Amygdala (tissue), 56 donors: Measurements from ENCODE around the gene KLHL26.
A peak's percentile ranks its signal among the peaks of the same experiment; 100 is the strongest.
"Not testable (repeated sequence)": the region's sequence is repeated elsewhere in the genome, so short reads cannot be mapped to it uniquely, and the experiment has no call there.

Experiments used
- DNase-seq, 56 donors: peaks; one replicate each; lab custom pipeline; 2025; lab: John Stamatoyannopoulos, UW

Gene KLHL26, protein sequence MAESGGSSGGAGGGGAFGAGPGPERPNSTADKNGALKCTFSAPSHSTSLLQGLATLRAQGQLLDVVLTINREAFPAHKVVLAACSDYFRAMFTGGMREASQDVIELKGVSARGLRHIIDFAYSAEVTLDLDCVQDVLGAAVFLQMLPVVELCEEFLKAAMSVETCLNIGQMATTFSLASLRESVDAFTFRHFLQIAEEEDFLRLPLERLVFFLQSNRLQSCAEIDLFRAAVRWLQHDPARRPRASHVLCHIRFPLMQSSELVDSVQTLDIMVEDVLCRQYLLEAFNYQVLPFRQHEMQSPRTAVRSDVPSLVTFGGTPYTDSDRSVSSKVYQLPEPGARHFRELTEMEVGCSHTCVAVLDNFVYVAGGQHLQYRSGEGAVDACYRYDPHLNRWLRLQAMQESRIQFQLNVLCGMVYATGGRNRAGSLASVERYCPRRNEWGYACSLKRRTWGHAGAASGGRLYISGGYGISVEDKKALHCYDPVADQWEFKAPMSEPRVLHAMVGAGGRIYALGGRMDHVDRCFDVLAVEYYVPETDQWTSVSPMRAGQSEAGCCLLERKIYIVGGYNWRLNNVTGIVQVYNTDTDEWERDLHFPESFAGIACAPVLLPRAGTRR

DNA sequence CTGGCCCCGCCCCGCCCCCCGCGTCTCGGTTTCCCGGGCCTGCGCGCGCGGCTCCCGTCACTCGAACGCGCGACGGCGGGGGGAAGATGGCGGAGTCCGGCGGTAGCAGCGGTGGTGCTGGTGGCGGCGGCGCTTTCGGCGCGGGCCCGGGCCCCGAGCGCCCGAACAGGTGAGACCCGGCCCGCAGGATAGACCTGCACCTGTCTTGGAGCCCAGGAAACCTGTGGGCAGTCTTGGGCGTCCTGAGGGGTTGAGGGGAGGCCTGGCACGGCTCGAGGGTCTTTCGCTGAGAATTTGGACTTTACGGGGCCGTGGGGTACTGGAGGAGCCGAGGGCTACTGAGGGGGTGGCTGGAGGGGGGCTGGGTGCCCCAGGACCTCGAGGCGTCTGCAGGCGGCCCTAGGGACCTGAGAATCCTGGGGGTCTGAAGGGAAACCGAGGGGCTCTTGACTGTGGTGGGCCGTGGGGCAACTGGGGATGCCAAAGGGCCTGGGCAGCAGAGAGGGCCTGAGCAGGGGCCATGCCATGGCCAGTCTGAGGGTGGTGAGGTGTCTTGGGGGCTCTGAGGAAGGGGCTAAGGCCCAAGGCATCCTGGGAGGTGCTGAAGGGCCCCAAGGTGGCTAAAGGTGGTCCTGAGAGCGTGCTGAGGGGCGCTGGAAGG is at the start of gene KLHL26:
KLHL26 (plus strand) TSS at position 60 of the 661 bp plus-strand sequence; CDS start at position 87, 27 bp downstream.
- DNase-seq, result no peak

DNA sequence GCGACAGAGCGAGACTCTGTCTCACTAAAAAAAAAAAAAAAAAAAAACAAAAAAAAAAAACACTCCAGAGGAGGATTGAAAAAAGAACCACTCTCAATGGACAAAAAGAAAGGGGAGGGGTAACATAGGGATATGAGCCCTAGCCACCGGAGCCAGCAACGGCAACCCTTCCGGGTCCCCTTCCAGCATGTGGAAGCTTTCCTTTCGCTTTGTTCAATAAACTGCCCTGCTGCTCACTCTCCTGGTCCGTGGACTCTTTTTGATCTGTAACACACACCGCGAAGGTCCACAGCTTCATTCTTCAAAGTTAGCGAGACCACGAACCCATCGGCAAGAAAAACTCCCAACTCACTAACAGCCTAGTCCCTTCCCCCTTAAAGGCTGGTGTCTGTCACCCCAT is 49.3 kb upstream of the KLHL26 start:
- DNase-seq, result no peak

DNA sequence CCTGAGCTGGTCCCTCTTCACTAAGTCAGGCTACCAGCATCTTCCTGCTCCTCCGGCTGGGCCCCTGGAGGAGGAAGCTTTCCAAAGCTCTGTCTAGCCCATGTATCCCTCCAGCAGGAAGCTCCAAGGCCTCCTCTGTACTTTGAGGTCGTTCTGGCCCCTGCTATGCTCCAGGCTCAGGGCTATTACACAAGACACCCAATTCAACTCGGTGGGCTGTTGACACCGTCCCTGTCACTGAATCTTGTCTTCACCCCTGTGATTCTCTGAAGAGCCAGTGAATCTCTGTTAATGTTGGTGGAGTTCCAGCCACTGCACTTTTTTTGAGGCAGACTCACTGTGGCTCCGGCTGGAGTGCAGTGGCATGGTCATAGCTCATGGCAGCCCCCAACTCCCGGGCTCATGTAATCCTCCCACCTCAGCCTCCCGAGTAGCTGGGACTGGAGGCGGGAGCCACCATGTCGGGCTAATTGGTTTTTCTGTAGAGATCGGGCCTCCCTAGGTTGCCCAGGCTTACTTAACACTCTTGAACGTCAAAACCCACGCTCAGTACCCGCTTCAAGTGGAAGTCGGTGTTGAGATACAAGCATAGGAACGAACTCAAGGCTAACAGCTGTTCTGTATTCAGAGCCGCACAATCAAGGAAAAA is 48.7 kb upstream of the KLHL26 start:
- peak in 1 of 56 donors; percentile 9 for DNase-seq

DNA sequence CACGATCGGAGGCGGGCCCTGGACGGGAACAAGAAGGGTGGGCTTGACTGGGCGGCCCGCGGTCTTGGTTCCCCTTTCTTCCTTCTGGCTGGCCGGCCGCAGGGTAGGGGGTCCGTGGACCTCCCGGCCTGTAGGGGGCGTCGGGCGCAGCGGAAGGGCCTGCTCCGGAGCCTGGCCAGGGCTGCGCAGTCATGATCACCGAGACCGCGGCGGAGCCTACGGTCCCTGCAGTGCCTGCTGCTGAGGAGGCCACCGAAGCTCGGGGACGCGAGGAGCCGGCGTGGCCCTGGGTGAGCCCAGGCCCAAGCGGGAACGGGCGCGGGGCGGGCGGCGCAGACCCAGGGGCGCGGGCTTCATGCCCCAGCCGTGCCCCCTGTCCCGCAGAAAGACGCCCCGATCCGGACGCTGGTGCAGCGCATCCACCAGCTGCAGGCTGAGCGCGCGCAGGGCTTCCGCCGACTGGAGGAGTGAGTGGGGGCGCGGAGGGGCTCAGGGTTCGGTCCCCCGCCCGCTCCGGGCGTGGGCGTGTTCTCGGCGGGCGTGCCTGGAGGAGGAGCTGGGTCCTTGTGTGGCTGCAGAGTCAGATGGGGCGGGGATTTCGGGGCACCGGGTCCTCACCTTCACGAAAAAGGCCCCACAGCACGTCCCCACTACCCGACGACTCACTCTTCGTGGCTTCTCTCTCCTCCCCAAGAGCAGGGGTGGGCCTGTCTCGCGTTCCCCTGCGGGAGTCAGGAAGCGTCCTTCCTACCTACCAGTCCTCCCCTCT is 48.0 kb upstream of the KLHL26 start, which contains the start of gene REX1BD:
REX1BD (plus strand) TSS at position 188 of the 769 bp plus-strand sequence; CDS start at position 192, 4 bp downstream.
- DNase-seq, result peak in 53 of 56 donors; percentile 10 to 86 (median 70)

DNA sequence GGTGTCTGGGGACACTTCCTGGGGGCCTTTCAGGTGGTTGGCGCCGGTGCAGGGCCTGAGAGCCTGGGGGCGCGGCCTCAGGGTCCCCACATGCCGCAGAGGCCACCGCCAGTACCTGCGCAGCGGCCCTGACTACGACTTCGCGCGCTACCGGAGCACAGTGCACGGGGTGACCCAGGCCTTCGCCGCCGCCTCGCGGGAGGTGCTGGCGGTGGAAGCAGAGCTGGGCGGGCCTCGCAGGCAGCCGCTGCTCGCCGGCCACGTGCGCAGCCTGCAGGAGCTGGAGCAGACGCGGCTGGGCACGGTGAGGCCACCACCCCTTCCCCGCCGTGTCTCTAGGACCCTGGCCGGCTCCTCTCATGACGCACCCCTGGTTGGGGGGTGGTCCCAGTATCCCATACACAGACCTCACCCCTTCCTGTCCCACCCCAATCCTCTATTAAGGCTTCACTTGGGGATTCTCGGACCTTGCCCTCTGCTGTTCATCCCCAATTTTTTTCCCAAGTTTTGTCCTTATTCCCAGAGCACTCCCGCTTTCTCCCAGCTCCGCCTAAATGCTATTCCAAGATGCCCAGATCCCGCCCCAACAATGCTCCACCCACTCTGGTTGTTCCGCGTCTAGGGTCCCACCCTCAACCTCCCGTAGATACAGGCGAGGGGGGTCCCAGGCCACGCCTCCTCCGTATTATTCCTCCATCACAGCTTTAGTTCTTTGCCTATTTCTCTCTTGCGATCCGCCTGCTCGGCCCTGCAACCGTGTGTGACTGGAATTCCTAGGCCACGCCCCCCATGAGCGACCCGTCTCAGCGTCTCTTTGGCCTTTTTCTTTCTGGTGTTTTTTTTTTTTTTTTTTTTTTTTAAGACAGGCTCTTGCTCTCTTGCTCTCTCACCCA is 47.2 kb upstream of the KLHL26 start:
- DNase-seq, result peak in 21 of 56 donors; percentile 3 to 69 (median 38)

DNA sequence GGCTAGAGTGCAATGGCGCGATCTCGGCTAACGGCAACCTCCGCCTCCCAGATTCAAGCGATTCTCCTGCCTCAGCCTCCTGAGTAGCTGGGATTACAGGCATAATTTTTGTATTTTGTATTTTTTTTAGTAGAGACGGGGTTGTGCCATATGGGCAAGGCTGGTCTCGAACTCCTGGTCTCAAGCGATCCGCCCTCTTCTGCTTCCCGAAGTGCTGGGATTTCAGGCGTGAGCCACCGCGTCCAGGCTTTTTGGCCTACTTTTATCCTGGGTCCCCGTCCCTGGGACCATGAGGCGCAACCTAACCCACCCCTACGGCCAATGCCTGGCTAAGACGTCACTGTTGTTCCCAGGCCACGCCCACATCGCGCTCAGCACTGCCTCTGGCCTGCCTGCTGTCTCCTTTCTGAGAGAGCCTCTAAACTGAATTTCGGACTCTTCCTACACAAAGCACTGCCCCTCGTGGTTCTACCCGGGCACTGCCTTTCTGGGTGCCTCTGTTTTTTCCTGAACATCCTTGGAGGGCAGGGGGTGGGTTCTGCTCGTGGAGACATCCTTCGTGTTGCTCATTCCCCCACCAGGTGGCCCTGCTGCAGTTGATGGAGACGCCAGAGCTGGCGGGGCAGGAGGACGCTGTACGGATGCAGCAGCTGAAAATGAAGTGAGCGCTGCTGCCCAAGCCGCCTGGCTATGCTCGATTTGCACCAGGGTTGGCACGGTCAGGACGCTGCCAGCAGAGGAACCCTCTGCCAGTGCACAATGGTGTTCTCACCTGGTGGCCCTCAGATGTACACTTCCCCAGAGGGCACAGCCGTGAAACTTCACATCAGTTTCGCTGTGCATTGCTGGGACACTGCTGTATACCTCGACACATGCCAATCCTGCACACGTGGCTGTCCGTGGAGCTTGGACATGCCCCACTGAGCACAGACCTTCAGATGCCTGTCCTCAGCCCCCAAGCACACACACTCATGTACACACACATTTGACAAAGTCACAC is 46.3 kb upstream of the KLHL26 start:
- DNase-seq, result peak in 54 of 56 donors; percentile 22 to 92 (median 70)

DNA sequence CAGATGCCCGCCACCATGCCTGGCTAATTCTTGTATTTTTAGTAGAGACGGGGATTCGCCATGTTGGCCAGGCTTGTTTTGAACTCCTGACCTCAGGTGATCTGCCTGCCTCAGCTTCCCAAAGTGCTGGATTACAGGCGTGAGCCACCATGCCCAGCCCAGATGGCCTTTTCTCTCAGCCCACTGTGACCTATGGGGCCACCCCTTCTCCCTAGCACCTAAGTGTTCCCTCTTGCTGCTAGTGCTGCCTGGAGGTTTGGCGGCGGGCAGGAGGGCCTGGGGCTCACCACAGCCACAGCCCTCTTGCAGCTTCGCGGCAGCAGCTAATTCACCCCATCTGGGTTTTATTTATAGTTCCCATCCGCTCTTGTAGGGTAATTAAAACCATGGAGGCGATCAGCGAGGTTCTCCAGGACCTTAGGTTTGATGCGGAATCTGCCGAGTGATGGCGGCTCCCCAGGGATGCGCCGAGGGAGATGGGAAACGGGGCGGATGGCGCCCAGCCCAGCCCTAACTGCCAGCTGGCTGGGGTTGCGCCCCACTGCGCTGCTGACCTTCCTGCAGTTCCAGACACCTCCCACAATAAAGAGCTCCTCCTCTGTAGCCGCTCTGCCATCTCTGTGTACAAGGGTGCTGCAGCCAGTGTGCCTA is 45.0 kb upstream of the KLHL26 start:
- DNase-seq, result peak in 1 of 56 donors; percentile 18

DNA sequence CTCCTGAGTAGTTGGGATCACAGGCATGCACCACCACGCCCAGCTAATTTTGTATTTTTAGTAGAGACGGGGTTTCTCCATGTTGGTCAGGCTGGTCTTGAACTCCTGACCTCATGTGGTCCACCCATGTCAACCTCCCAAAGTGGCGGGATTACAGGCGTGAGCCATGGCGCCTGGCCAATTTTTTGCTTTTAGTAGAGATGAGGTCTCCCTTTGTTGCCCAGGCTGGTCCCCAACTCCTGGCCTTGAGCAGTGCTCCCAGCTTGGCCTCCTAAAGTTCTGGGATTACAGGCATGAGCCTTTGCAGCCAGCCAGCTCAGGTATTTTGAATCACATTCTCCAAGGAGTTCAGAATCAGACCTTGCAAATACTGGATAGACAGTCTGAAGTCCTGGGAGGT is 44.1 kb upstream of the KLHL26 start:
- not testable (repeated sequence) for DNase-seq

DNA sequence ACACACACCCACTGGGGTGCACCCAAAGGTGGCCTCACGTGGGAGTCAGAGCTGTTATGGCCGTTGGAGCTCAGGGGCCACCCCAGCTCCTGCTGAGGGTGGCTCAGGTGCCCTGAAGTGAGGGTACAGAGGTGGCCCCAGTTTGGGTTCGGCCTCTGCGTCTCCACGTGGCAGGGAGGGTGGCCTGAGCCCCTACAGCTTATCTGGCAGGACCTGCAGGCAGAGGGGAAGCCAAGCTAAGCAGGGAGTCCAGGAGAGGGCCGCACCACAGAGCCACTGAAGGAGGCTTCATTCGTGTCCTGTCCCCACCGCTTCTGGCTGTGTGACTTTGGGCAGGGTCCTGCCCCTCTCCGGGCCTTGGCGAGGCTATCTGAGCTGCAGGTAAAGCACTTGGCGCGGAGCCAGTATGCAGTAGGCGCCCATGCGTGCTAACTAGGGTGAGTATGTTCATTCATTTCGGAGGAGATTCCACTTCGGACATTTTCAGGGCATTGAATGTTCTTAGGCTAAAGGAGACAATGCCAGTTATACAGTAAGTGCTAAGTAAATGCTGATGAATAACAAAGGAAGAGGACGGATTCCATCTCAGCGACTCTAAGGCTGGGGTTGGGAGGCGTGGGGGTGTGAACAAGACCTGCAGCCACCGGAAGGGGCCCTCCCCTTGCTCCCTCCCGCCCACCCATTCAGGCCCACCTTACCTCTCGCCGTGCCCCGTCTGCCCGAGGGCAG is 43.3 kb upstream of the KLHL26 start:
- peak in 1 of 56 donors; percentile 24 for DNase-seq

DNA sequence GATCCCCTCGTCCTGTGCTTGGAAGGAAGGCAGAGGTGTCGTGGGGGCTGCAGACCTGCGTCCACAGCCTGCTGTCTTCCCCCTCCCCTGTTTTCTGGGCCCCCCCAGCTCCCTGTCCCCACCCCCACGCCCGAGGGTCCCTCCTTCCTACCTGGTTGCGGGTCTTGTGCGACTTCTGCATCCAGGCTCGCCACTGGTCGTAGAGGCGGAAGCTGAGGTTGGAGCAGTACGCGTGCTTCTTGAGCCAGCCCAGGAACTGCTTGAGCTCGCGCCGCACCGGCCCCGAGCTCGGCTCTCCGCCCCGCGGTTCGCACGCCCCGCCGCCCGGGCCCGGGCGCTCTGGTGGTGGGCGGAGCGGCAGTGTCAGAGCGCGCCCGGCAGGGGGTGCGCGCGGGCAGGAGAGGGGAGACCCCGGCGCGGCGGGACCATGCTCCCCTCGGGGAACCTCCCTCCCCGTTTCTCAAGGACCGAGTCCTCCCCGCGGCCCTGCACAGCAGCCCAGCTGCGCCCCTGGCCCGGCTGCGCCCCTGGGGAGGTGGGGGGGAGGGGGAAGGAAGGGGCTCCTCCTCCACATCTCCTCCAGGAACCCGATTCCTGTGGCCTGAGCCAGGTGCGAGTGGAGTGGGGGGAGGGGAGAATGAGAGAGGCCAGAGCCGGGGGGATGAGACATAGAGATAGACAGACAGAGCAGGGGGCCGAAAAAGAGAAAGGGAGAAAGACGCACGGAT is 42.6 kb upstream of the KLHL26 start:
- DNase-seq, result peak in 38 of 56 donors; percentile 4 to 66 (median 26)

DNA sequence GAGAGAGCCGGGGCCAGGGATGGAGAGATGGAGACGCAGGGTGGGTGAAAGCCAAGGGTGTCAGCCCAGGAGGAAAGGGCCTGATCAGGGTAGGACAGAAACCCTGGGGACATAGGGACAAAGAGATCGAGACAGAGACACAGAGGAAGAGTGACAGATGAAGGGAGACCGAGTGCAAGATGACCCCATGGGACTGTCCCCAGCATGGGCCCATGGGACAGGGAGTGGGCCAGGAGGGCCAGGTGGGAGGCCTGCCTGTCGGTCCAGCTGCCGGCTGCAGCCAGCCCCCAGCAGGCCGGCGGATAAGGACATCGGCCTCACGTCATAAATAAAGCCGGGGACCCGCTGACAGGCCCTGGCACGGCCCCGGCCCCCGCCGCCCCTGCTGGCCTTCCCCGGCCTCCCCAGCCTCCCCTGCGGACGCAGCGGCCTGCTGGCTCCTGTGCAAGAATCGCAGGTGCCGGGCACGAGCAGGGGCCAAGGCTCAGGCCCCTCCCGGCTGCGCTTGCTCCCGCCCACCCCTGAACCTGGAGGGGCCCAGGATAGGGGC is 41.9 kb upstream of the KLHL26 start:
- no peak for DNase-seq

DNA sequence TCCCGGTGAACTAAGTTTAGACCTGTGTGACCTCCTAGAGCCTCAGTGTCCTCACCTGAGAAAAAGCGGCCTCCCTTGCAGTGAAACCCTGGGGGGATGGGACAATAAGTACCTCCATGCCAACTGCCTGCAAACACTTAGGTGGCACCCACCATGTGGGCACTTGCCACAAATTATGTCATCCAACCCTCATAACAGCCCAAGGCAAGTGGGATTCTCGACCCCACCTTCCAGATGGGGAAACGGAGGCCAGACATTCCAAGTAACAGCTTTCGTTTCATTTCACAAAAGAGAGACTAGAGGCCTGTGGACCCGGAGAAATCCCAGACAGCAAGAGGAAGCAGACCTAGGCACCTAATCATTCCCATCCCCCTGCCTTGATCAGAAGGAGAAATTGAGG is 41.4 kb upstream of the KLHL26 start:
- DNase-seq, result no peak

DNA sequence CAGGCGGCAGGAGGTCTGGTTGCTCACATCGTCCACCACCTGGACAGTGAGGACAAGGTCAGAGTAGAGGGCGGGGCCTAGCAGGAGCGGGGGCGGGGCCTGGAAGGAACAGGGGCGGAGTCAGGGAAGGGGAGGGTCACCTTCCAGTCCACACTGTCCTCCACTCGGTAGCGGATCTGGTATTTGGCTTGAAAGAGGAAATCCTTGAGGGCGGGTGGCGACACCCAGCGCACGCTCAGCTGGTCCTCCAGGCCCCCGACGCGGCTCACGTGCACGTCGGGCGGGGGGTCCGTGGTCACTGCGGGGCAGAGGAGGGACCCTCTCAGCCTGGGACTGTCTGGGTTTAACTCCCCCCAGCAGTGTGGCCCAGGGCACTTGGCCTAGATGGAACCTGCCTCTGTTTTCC is 40.1 kb upstream of the KLHL26 start:
- peak in 2 of 56 donors; percentile 5 to 26 for DNase-seq

DNA sequence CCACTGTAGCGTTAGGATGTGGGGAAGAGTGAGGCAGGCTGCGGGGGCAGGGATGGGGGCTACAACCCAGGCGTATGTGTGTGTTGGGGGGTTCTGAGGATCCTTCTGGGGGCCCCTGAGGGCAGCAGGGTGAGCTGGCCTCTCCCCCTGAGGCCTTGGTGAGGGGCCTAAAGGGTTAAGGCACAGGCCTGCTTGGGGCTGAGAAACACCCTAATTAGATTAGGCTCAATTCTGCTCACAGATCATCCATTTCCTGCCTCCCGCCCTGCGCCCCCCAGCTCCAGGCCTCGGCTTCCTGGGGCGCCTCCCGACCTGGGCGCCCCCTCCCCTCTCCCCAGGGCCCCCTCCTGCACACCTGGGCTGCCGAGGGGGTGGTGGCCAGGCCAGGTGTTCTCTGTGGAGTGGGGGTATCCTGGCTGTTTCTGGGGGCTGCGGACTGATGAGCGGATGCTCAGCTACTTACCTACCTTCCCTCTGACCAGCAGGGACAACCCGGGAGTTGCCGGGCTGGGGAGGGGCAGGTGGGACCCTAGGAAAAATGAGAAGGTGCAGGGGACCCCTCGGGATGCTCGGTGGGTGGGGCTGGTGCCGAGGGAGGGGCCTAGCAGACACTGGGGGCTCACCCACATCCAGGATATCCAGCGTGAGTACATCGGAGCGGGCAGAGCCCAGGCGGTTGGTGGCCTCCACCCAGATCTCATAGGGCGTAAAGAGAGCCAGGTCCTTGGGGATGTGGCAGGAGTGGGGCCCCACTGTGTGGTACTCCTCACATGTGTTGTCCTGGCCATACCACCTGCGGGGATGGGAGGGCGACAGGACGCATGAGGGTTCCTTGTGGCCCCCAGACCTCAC is 38.8 kb upstream of the KLHL26 start:
- DNase-seq, result no peak
